ENCODE data around the gene RAB15. TPM values are rescaled to one million over a fixed set of nuclear protein-coding genes. Genes with fewer than 3 reads are reported as not detected.

The RAB15 gene
- total RNA-seq, 1 experiment from 2014 or later: 20.6 TPM

DNA sequence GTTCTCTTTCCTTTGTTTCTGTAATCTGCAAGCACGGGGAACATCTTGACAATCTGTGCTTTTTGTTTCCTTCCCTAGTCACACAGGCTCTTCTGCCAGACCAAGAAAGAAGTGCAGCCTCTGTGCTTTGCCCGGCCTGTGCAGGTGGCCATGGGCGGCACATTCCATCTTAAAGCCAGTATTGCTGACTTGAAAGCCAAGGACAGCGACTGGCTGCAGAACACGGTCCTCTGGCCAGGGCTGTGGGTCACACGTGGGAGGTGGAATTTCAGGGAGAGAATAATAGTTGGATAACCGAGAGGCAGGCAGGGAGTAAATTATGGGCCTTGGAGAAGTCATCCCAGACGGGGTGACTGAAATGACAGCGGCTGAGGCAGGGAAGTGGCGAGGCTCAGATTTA, 39.4 kb upstream of the RAB15 start:
- TF ChIP-seq, protein P1, sequence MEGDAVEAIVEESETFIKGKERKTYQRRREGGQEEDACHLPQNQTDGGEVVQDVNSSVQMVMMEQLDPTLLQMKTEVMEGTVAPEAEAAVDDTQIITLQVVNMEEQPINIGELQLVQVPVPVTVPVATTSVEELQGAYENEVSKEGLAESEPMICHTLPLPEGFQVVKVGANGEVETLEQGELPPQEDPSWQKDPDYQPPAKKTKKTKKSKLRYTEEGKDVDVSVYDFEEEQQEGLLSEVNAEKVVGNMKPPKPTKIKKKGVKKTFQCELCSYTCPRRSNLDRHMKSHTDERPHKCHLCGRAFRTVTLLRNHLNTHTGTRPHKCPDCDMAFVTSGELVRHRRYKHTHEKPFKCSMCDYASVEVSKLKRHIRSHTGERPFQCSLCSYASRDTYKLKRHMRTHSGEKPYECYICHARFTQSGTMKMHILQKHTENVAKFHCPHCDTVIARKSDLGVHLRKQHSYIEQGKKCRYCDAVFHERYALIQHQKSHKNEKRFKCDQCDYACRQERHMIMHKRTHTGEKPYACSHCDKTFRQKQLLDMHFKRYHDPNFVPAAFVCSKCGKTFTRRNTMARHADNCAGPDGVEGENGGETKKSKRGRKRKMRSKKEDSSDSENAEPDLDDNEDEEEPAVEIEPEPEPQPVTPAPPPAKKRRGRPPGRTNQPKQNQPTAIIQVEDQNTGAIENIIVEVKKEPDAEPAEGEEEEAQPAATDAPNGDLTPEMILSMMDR (conservative IDR thresholded peaks at IDR 0.05; ENCODE audit: low read depth, low read length): no peak
- no peak for TF ChIP-seq EZH2phosphoT487 (IDR thresholded peaks at IDR 0.05; ENCODE audit: borderline replicate concordance, low read length)
- Histone ChIP-seq H4K20me1 (ENCODE audit: low read length) (no peaks in the 10 kb centered on the region), H3K79me2 (ENCODE audit: low read length) (no peaks in the 10 kb centered on the region), H3K4me1 (ENCODE audit: insufficient read depth, low read length) (no peaks in the 10 kb centered on the region), H3K36me3 (ENCODE audit: low read depth, low read length) (peaks cover 16% of the 10 kb centered on the region; the same call in 1 of the 2 replicates), H3K9me2 (replicated peaks; ENCODE audit: low read length) (no peaks in the 10 kb centered on the region), H3K9me3 (ENCODE audit: low read length) (no peaks in the 10 kb centered on the region), H3K27ac (ENCODE audit: low read length) (no peak overlapping the region), H3K4me3 (ENCODE audit: low read length) (no peak overlapping the region), H3K4me2 (ENCODE audit: low read length) (no peak overlapping the region), H3K9ac (ENCODE audit: low read length) (no peak overlapping the region), H3K27me3 (ENCODE audit: low read length) (no peaks in the 10 kb centered on the region), H2AFZ (ENCODE audit: low read length) (no peak overlapping the region), H3F3A (ENCODE audit: low read length, unreplicated experiment) (no peaks in the 10 kb centered on the region)
- DNase-seq: no peak
- POLR2A ChIA-PET (ENCODE audit: unreplicated experiment): no interaction called here
- intact Hi-C loops (cut with micrococcal nuclease): no loop called here
- CTCF ChIA-PET: interaction anchor here (0.6 kb wide), 1 partner anchor 119 kb away, joined by 3 read pairs; no protein-coding TSS in a partner anchor
- ATAC-seq: no peak
- BruUV-seq (replicated peaks): no TSS peak

DNA sequence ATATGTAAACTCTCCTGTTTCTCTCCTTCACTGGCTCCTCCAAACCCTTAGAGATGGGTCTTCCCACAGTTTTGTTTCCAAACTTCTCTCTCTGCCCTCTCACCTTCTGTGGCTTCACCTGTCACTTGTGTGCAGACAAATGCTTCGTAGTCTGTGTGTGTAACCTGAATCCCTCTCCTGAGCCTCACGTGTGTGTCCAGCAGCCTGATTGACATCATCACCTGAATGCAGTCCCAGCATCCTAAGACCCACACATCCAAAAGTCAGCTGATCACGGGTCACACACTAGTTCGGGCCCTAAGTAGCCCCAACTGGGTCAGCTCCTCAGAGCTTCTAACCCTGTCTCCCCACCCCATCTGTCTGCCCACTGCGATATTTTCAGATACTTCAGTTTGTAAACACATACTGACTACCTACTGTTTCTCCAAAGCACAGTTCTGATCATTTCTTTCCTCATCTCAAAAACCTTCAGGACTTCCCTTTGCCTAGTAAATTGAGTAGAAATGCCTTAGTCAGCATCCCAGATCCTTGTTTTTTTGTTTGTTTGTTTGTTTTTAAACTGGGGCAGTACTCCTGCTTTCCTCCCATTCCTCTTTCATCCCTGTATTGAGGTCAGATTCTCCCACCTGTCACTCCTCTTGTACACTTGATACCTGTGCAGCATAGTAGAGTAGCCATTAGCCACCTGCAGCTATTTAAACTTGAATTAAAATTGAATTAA, 38.2 kb upstream of the RAB15 start:
- H3K4me1 ChIP-seq (ENCODE audit: insufficient read depth, low read length): no peaks in the 10 kb centered on the region
- H3K9me3 ChIP-seq (ENCODE audit: low read length): no peaks in the 10 kb centered on the region
- DNase-seq (no peak), ATAC-seq (no peak)
- no peak overlapping the region for H3K9ac ChIP-seq (ENCODE audit: low read length)
- no peak overlapping the region for H3K4me3 ChIP-seq (ENCODE audit: low read length)
- no peak overlapping the region for H3K27ac ChIP-seq (ENCODE audit: low read length)
- no peaks in the 10 kb centered on the region for H4K20me1 ChIP-seq (ENCODE audit: low read length)
- peaks cover 9% of the 10 kb centered on the region; the same call in 1 of the 2 replicates for H3K36me3 ChIP-seq (ENCODE audit: low read depth, low read length)
- TF ChIP-seq EZH2 (IDR thresholded peaks at IDR 0.05; ENCODE audit: low read length, unreplicated experiment): no peak
- TF ChIP-seq, protein P1 (conservative IDR thresholded peaks at IDR 0.05; ENCODE audit: low read depth, low read length): no peak
- TF ChIP-seq EZH2phosphoT487 (IDR thresholded peaks at IDR 0.05; ENCODE audit: borderline replicate concordance, low read length): no peak
- no peaks in the 10 kb centered on the region for H3K9me2 ChIP-seq (replicated peaks; ENCODE audit: low read length)
- H3F3A ChIP-seq (ENCODE audit: low read length, unreplicated experiment): no peaks in the 10 kb centered on the region
- intact Hi-C loops (cut with micrococcal nuclease): no loop called here
- no peaks in the 10 kb centered on the region for H3K79me2 ChIP-seq (ENCODE audit: low read length)
- ChIA-PET POLR2A (ENCODE audit: unreplicated experiment) (no interaction called here), CTCF (no interaction called here)
- BruUV-seq (replicated peaks): no TSS peak
- no peaks in the 10 kb centered on the region for H3K27me3 ChIP-seq (ENCODE audit: low read length)
- no peak overlapping the region for H3K4me2 ChIP-seq (ENCODE audit: low read length)
- H2AFZ ChIP-seq (ENCODE audit: low read length): no peak overlapping the region

DNA sequence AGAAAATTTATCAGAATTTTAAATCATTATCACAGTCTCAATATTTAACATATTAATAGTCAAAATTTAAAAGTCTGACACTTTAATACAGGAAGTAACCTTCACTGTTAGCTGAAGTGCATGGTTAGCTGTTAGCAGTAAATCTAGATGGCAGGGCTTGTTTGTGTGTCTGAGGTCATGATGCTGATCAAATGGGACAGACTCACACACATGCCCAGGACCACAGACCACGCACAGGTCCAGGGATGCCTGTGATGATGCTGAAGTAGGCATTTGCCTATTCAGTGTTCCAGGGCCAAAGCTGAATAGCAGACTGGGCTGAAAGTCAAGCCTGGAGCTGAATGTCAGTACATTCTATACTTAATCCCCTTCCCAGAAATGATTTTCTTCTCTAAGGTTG, 35.1 kb upstream of the RAB15 start:
- TF ChIP-seq EZH2 (IDR thresholded peaks at IDR 0.05; ENCODE audit: low read length, unreplicated experiment): no peak
- no peak for TF ChIP-seq EZH2phosphoT487 (IDR thresholded peaks at IDR 0.05; ENCODE audit: borderline replicate concordance, low read length)
- DNase-seq (no peak), ATAC-seq (no peak)
- Histone ChIP-seq H3K9me3 (ENCODE audit: low read length) (no peaks in the 10 kb centered on the region), H3K9ac (ENCODE audit: low read length) (no peak overlapping the region), H3K4me3 (ENCODE audit: low read length) (no peak overlapping the region), H4K20me1 (ENCODE audit: low read length) (no peaks in the 10 kb centered on the region), H3K27me3 (ENCODE audit: low read length) (no peaks in the 10 kb centered on the region), H3K36me3 (ENCODE audit: low read depth, low read length) (peaks cover 5% of the 10 kb centered on the region; the same call in 1 of the 2 replicates), H2AFZ (ENCODE audit: low read length) (no peak overlapping the region), H3F3A (ENCODE audit: low read length, unreplicated experiment) (no peaks in the 10 kb centered on the region), H3K4me1 (ENCODE audit: insufficient read depth, low read length) (peaks cover 9% of the 10 kb centered on the region), H3K27ac (ENCODE audit: low read length) (no peak overlapping the region), H3K79me2 (ENCODE audit: low read length) (peaks cover 9% of the 10 kb centered on the region; the same call in 1 of the 2 replicates), H3K9me2 (replicated peaks; ENCODE audit: low read length) (no peaks in the 10 kb centered on the region), H3K4me2 (ENCODE audit: low read length) (no peak overlapping the region)
- no TSS peak for BruUV-seq (replicated peaks)
- ChIA-PET POLR2A (ENCODE audit: unreplicated experiment) (no interaction called here), CTCF (no interaction called here)
- intact Hi-C loops (cut with micrococcal nuclease): no loop called here

Measured in PC-3 (cell line).